Raji (cell line): ENCODE data around the gene PCBP3.

Experiments used
- POLR2A ChIP-seq: IDR thresholded peaks from 2 replicates; pipeline ENCODE4 v1.6.1; 2011; ENCODE audit warnings: low read depth, low read length, control low read depth; ENCODE audit not compliant: insufficient read depth

Gene PCBP3

GRCh38 chr21:45900034-45900868 is 256.7 kb downstream of the PCBP3 start:
- no peak for TF ChIP-seq POLR2A

DNA sequence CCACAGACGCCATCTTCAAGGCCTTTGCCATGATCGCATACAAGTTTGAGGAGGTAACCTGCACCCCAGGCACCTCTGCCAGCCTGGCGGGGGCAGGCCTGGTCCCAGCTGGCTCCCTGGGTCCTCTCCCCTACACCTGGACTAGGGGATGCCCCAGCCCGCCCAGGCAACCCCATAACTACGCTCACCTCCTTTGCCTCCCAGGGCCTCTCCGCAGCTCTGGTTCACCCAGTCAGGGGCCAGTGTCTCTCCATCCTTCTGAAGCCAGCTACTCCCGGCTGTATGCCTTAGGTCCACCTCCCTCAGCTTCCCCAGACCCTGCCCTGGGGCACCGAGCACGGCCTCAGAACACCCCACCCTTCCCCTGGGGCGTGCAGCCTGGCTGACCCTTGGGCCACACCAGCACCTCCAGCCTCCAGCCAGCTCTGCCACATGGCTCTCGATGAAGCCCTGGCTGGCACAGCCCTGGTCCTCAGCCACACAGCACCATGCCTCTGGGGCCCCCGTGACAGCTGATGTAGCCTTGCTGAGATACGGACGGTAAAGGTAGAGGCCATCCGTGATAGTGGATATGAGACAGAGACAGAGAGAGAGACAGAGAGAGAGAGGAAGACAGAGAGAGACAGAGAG is 257.7 kb downstream of the PCBP3 start:
- no peak for TF ChIP-seq POLR2A

DNA sequence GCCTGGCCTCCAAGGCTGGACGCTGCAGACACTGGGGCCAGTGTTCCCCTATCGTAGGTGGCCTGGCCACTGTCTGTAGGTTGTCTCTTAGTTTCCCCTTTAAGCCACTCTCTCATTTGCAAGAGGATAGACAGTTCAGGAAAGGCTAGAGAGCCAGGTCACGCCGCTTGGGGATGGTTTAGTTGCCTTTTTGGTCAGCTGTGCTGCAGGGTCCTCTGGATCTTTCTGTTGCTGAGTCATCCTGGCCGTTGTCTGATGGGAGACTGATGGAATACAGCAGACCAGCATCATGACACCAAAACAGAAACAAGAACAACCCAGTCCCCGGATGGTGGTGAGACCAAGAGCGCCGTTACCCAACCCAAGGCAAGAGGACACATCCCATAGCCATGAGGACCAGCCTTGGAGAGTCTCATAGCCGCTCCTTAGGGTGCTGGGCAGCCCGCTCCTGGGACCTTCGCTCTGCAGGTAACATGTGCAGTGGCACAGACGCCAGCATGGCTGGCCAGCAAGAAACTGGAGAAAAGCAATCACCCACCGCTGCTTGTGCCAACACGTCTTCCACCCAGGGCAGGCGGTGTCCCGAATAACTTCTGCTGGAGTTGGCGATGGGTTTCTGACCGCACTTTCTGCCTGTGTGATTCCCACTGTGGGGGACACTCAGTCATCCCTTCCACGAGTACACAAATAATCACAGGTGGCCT is 258.9 kb downstream of the PCBP3 start:
- TF ChIP-seq POLR2A: no peak

GRCh38 chr21:45905196-45905595 is 261.7 kb downstream of the PCBP3 start:
- TF ChIP-seq POLR2A: no peak

DNA sequence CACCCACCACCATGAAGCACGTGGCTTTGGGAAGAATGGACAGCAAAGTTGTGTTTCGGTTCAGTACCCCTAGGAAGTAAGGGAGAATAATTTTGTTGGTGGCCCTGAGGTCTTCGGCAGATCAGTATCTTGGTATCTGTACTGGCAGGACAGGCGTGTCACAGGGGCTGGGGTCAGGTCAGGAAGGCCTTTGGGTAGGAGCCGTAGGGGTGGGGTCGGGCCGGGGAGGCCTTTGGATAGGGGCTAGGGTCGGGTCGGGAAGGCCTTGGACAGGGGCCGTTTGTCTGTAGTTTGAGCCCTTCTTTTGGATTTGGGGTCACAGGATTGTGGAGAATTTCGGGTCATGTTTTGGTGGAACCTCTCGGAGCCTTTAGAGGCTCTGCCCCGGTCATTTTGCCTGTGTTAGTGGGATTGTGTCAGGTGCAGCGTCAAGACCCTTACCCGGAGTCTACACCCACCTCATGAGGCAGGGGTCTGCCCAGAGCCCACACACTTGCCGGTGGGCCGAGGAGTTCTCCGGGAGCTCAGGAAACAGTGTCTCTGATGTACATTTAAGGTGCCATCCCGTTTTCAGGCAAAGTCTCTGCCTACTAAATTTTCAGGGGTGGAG is 262.8 kb downstream of the PCBP3 start:
- TF ChIP-seq POLR2A: no peak

GRCh38 chr21:45906859-45907258 is 263.3 kb downstream of the PCBP3 start:
- TF ChIP-seq POLR2A: no peak

DNA sequence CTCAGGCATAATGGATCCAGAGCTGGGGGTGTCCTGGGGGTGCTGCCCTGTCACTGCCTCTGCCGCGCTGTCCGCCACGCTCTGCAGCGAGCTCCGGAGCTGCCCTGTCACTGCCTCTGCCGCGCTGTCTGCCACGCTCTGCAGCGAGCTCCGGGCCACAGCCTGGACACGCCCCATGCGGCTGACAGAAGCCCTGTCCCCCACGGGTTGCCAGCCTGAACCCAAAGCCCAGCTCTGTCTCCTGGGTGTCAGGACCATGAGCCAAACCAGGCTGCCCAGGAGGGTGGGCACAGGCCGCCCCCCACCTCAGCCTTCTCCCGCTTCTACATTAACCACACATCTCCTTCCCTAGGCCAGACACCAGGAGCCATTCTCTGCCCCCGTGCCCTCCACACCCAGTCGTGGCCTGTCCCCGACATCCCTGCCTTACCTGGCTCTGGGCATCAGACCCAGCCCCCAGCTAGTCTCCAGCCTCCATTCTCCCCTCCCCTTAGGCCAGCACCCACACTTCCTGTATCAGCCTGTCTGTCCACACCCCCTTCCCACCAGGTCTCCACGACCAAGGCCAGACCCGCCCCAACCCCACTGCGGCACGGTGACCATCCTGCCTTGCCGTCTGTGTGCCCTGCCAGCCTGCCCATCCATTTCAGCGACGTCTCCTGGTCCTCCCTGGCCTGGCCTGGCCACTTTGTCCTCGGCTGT is 265.2 kb downstream of the PCBP3 start:
- TF ChIP-seq POLR2A: no peak

DNA sequence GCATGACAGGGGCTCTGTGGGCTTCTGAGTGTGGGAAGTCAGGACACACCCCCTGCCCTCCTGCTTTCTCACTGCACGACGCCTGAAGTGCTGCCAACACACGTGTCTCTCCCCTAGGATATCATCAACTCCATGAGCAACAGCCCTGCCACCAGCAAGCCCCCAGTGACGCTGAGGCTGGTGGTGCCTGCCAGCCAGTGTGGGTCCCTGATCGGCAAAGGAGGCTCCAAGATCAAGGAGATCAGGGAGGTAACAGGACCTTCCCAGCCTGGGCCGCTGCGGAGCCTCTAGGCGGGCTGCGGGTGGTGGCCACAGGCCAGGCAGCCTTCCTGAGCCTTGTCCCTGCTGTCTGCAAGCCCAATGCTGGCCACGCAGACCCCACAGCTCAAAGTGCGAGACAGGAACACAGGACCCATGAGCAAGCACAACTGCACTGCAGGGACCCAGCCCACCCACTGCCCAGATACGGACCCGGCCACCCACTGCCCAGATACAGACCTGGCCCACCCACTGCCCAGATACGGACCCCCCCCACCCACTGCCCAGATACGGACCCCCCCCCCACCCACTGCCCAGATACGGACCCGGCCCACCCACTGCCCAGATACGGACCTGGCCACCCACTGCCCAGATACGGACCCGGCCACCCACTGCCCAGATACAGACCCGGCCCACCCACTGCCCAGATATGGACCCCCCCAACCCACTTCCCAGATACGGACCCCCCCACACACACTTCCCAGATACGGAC is 265.9 kb downstream of the PCBP3 start:
- TF ChIP-seq POLR2A: no peak

DNA sequence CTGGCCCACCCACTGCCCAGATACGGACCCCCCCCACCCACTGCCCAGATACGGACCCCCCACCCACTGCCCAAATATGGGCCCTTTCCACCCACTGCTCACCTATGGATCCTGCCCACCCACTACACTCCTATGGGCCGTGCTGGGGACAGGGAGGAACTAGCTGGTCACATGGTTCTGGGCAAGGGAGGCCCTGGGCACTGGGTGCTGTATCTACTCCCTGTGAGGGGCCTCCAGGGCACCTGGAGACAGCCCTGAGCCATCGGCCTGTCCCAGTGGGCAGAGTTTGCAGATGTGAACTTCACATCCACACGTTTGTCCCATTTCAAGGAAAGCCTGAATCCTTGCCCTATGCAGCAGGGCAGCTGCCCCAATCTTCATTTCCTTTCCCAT is 266.6 kb downstream of the PCBP3 start:
- no peak for TF ChIP-seq POLR2A

GRCh38 chr21:45910548-45911221 is 267.2 kb downstream of the PCBP3 start:
- no peak for TF ChIP-seq POLR2A

DNA sequence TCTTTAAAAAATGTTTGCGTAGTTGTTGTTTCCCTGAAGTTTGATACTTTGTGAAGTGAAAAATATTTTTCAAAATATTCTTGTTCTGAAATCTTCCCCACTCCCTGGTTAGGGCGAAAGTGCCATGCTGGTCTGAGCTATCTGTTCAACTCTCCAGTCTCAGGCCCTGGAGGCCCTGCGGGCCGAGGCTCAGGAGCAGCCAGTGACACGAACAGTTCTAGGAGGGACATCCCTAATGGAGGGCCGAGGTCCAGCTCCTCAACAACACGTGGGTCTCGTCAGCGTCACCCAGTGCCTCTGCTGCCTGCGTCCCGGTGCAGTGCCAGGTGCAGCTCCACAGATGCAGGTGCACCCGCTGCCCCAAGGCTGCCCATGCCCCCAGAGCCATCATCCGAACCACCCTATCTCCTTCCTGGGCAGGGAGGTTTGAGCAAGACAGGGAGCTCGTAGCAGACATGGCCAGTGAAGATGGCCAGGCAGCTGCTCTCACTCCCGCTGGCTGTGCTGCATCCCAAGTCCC is 268.3 kb downstream of the PCBP3 start:
- TF ChIP-seq POLR2A: no peak

DNA sequence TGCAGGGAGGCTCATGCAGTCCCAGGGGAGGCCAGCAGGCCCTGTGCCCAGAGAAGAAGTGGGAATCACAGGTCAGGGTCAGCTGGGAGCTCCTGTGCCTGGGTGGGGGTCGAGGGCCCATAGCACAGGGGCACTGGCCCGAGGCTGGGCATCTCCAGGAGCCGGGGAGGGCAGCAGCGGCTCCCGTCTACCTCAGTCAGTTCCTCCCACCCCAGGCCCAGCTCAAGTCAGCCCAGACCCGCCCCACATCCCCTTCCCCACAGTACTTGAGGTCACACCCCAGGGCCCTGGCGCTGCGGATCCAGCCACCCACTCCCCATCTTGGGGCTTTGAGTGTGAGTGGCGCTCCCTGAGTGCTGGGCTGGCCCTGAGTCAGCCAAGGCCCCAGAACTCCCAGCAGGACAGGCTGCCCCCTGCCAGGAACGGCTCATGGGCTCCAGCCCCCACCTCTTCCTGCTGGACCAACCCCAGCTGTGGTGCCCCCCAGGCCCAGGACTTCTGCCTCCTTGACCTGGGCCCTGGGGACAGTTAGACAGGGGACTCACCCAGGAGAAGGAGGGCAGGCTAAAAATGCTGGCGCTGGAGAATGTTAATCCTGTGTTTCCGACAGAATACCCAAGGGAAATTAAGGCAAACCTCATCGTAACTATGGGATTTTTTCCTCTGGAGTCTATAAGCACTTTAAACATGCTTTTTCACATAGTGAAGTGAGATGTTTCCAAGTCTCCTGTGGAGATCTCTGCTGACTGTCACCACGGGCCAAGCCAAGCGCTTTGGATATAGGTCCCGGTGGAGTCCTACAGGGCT is 269.3 kb downstream of the PCBP3 start:
- no peak for TF ChIP-seq POLR2A

DNA sequence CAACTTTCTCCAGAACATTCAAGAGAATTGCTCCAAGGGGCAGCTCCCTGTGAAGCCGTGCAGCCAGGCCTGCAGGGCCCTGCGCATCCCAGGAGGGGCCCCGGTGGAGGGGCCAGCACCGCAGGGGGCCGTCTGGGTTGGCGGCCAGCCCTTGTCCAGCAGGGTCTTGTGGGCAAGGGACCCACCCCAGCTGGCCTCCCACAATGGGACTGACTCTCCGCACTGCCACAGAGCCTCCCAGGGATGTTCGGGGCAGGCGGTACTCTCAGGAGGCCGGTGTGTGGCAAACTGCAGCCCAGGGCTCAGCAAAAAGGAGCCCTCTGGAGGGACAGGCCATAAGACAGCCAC is 269.9 kb downstream of the PCBP3 start:
- no peak for TF ChIP-seq POLR2A
